Measurements from ENCODE around the gene SELL.

The SELL gene

DNA sequence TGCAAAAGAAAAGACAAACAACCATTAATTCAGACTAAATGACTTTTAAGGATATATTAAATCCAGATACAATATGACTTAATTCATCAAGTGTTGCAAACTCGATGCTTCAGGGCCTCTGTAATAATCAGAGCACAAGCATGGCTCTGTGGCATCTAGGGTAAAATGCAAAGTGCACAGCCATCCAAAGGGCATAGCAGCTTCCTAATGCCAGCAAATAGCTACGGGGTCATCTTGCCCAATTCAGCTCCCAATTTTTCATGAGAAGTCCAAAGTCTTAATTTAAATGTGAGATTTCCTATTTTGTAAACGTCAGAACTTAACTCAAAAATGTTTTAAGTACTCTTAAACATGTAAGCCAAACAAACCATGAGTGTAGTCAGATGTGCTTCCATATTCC lies 14.5 kb upstream of the SELL start:
- H3K9me3 ChIP-seq (ENCODE audit: control insufficient read depth, insufficient read depth, low read depth, low read length) = no peaks in the 10 kb centered on the region
- H3K27ac ChIP-seq (ENCODE audit: extremely low read depth, low read depth, low read length) = no peak overlapping the region
- H3K4me1 ChIP-seq (ENCODE audit: control insufficient read depth, insufficient read depth, low read length) = no peaks in the 10 kb centered on the region
- H3K4me3 ChIP-seq (ENCODE audit: low read depth, low read length) = no peak overlapping the region
- no peak for TF ChIP-seq HOXA7 (CRISPR knock-in tag; IDR thresholded peaks at IDR 0.05; ENCODE audit: borderline replicate concordance)
- TF ChIP-seq ZNF423 (tag by site-specific recombination; IDR thresholded peaks at IDR 0.05) = no peak
- no peak for TF ChIP-seq GLIS1 (tag by site-specific recombination; IDR thresholded peaks at IDR 0.05)
- no peak for TF ChIP-seq GLI4 (tag by site-specific recombination; IDR thresholded peaks at IDR 0.05)
- TF ChIP-seq PRDM1 (tag by site-specific recombination; IDR thresholded peaks at IDR 0.05) = no peak
- no peak for TF ChIP-seq ZNF571 (tag by site-specific recombination; IDR thresholded peaks at IDR 0.05)
- no peak for TF ChIP-seq MYNN (tag by site-specific recombination; IDR thresholded peaks at IDR 0.05; ENCODE audit: borderline replicate concordance)
- TF ChIP-seq GLIS2 (tag by site-specific recombination; IDR thresholded peaks at IDR 0.05) = no peak
- TF ChIP-seq SP7 (tag by site-specific recombination; IDR thresholded peaks at IDR 0.05) = no peak
- TF ChIP-seq, protein P1, sequence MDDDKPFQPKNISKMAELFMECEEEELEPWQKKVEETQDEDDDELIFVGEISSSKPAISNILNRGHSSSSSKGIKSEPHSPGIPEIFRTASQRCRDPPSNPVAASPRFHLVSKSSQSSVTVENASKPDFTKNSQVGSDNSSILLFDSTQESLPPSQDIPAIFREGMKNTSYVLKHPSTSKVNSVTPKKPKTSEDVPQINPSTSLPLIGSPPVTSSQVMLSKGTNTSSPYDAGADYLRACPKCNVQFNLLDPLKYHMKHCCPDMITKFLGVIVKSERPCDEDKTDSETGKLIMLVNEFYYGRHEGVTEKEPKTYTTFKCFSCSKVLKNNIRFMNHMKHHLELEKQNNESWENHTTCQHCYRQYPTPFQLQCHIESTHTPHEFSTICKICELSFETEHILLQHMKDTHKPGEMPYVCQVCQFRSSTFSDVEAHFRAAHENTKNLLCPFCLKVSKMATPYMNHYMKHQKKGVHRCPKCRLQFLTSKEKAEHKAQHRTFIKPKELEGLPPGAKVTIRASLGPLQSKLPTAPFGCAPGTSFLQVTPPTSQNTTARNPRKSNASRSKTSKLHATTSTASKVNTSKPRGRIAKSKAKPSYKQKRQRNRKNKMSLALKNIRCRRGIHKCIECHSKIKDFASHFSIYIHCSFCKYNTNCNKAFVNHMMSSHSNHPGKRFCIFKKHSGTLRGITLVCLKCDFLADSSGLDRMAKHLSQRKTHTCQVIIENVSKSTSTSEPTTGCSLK (tag by site-specific recombination; IDR thresholded peaks at IDR 0.05) = no peak
- POLR2A ChIA-PET = no interaction called here
- no peaks in the 10 kb centered on the region for H3K36me3 ChIP-seq (ENCODE audit: control insufficient read depth in 2 of 2, insufficient read depth in 1 of 2, low read length in 2 of 2)
- CTCF ChIA-PET = interaction anchor here (0.6 to 2.2 kb wide), 2 partner anchors 14 to 963 kb away, joined by 3 to 8 read pairs; no protein-coding TSS in a partner anchor

DNA sequence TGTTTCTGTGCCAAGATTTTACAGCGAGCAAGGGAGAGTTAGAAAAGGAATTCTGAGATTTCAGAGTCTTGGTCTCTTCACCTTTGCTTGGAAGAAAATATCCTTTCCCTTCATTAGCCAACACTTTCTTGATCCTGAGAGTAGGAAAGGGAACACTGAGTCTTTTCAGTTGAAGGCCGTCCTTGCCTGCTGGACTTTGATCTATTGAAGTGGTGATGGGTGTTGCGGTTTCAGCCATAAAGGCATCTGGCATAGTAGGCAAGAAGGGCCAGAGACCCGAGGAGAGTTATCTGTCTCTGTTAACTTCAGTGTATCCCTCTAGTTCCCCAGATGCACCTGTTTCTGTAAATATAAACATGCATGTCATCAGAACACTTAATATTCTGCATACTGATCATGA lies 12.7 kb upstream of the SELL start:
- Histone ChIP-seq H3K9me3 (ENCODE audit: control insufficient read depth, insufficient read depth, low read depth, low read length) (no peaks in the 10 kb centered on the region), H3K4me1 (ENCODE audit: control insufficient read depth, insufficient read depth, low read length) (no peaks in the 10 kb centered on the region), H3K36me3 (ENCODE audit: control insufficient read depth in 2 of 2, insufficient read depth in 1 of 2, low read length in 2 of 2) (no peaks in the 10 kb centered on the region), H3K27ac (ENCODE audit: extremely low read depth, low read depth, low read length) (no peak overlapping the region), H3K4me3 (ENCODE audit: low read depth, low read length) (no peak overlapping the region)
- ChIA-PET CTCF (no interaction called here), POLR2A (no interaction called here)
- no peak for TF ChIP-seq ZSCAN30 (tag by site-specific recombination; IDR thresholded peaks at IDR 0.05)
- no peak for TF ChIP-seq ZFP41 (tag by site-specific recombination; IDR thresholded peaks at IDR 0.05; ENCODE audit: borderline replicate concordance)
- TF ChIP-seq OSR2 (tag by site-specific recombination; IDR thresholded peaks at IDR 0.05) = no peak
- no peak for TF ChIP-seq ZNF660 (tag by site-specific recombination; IDR thresholded peaks at IDR 0.05)
- TF ChIP-seq ZNF785 (tag by site-specific recombination; IDR thresholded peaks at IDR 0.05) = no peak
- no peak for TF ChIP-seq KLF9 (tag by site-specific recombination; IDR thresholded peaks at IDR 0.05; ENCODE audit: low read depth)
- TF ChIP-seq ZNF654 (tag by site-specific recombination; IDR thresholded peaks at IDR 0.05; ENCODE audit: low read depth) = no peak
- no peak for TF ChIP-seq ZNF561 (tag by site-specific recombination; IDR thresholded peaks at IDR 0.05; ENCODE audit: borderline replicate concordance)

DNA sequence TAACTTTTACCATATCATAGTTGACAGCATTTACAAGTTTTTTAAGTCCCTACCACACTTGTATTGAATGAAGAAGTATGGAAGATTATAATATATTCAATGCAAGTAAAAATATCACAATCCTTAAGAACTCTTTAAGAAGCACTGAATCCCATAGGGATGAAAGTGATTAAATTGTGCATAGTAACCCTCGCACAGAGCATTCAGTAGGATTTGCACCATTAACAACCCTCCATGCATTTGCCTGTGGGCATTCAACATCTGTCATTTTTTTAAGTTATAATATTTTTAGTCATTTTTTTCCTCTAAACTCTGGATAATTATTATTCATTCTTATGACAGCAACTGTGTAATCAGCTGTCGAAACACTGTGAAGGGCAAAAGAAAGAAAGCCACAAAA lies 12.3 kb upstream of the SELL start:
- ChIA-PET CTCF (no interaction called here), POLR2A (no interaction called here)
- Histone ChIP-seq H3K36me3 (ENCODE audit: control insufficient read depth in 2 of 2, insufficient read depth in 1 of 2, low read length in 2 of 2) (no peaks in the 10 kb centered on the region), H3K27ac (ENCODE audit: extremely low read depth, low read depth, low read length) (no peak overlapping the region), H3K9me3 (ENCODE audit: control insufficient read depth, insufficient read depth, low read depth, low read length) (no peaks in the 10 kb centered on the region), H3K4me1 (ENCODE audit: control insufficient read depth, insufficient read depth, low read length) (no peaks in the 10 kb centered on the region), H3K4me3 (ENCODE audit: low read depth, low read length) (no peak overlapping the region)
- TF ChIP-seq, protein P2, sequence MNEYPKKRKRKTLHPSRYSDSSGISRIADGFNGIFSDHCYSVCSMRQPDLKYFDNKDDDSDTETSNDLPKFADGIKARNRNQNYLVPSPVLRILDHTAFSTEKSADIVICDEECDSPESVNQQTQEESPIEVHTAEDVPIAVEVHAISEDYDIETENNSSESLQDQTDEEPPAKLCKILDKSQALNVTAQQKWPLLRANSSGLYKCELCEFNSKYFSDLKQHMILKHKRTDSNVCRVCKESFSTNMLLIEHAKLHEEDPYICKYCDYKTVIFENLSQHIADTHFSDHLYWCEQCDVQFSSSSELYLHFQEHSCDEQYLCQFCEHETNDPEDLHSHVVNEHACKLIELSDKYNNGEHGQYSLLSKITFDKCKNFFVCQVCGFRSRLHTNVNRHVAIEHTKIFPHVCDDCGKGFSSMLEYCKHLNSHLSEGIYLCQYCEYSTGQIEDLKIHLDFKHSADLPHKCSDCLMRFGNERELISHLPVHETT (tag by site-specific recombination; IDR thresholded peaks at IDR 0.05) = no peak
- TF ChIP-seq ZNF302 (tag by site-specific recombination; IDR thresholded peaks at IDR 0.05; ENCODE audit: low read depth) = no peak
- TF ChIP-seq GLI2 (tag by site-specific recombination; IDR thresholded peaks at IDR 0.05; ENCODE audit: borderline replicate concordance, low read depth) = no peak
- TF ChIP-seq, protein P3, sequence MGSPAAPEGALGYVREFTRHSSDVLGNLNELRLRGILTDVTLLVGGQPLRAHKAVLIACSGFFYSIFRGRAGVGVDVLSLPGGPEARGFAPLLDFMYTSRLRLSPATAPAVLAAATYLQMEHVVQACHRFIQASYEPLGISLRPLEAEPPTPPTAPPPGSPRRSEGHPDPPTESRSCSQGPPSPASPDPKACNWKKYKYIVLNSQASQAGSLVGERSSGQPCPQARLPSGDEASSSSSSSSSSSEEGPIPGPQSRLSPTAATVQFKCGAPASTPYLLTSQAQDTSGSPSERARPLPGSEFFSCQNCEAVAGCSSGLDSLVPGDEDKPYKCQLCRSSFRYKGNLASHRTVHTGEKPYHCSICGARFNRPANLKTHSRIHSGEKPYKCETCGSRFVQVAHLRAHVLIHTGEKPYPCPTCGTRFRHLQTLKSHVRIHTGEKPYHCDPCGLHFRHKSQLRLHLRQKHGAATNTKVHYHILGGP (tag by site-specific recombination; IDR thresholded peaks at IDR 0.05) = no peak
- TF ChIP-seq, protein P4, sequence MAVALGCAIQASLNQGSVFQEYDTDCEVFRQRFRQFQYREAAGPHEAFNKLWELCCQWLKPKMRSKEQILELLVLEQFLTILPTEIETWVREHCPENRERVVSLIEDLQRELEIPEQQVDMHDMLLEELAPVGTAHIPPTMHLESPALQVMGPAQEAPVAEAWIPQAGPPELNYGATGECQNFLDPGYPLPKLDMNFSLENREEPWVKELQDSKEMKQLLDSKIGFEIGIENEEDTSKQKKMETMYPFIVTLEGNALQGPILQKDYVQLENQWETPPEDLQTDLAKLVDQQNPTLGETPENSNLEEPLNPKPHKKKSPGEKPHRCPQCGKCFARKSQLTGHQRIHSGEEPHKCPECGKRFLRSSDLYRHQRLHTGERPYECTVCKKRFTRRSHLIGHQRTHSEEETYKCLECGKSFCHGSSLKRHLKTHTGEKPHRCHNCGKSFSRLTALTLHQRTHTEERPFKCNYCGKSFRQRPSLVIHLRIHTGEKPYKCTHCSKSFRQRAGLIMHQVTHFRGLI (tag by site-specific recombination; IDR thresholded peaks at IDR 0.05) = no peak
- TF ChIP-seq, protein P5, sequence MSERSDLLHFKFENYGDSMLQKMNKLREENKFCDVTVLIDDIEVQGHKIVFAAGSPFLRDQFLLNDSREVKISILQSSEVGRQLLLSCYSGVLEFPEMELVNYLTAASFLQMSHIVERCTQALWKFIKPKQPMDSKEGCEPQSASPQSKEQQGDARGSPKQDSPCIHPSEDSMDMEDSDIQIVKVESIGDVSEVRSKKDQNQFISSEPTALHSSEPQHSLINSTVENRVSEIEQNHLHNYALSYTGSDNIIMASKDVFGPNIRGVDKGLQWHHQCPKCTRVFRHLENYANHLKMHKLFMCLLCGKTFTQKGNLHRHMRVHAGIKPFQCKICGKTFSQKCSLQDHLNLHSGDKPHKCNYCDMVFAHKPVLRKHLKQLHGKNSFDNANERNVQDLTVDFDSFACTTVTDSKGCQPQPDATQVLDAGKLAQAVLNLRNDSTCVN (tag by site-specific recombination; optimal IDR thresholded peaks at IDR 0.05) = no peak
- TF ChIP-seq ZNF747 (tag by site-specific recombination; IDR thresholded peaks at IDR 0.05) = no peak
